ENCODE measurements around the gene SLC2A6. TPM values are rescaled to one million over a fixed set of nuclear protein-coding genes. Genes with fewer than 3 reads are reported as not detected.
A peak's percentile ranks its signal among the peaks of the same experiment; 100 is the strongest.

Gene SLC2A6
- total RNA-seq, 2 donors from 2014 or later = 2.4 to 2.8 TPM

DNA sequence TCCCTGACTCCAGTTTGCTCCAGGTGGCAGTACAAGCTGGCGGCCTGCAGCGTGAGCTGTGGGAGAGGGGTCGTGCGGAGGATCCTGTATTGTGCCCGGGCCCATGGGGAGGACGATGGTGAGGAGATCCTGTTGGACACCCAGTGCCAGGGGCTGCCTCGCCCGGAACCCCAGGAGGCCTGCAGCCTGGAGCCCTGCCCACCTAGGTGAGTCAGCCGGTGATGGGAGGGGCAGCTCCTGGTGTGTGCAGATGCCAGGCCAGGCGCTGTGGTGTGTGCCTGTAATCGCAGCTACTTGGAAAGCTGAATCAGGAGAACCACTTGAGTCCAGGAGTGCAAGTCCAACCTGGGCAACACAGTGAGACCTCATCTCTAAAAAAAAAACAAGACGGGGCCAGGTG, 29.1 kb downstream of the SLC2A6 start:
- Histone ChIP-seq H3K4me3 (no peak overlapping the region), H3K27ac (no peak overlapping the region), H3K4me1 (no peaks in the 10 kb centered on the region), H3K27me3 (no peaks in the 10 kb centered on the region), H3K9ac (ENCODE audit: low read depth in 2 of 2, low read length in 2 of 2) (no peak overlapping the region), H3K9me3 (no peaks in the 10 kb centered on the region), H3K36me3 (no peaks in the 10 kb centered on the region)
- intact Hi-C loops (cut with DNase I) = no loop called here
- TF ChIP-seq, protein P1, sequence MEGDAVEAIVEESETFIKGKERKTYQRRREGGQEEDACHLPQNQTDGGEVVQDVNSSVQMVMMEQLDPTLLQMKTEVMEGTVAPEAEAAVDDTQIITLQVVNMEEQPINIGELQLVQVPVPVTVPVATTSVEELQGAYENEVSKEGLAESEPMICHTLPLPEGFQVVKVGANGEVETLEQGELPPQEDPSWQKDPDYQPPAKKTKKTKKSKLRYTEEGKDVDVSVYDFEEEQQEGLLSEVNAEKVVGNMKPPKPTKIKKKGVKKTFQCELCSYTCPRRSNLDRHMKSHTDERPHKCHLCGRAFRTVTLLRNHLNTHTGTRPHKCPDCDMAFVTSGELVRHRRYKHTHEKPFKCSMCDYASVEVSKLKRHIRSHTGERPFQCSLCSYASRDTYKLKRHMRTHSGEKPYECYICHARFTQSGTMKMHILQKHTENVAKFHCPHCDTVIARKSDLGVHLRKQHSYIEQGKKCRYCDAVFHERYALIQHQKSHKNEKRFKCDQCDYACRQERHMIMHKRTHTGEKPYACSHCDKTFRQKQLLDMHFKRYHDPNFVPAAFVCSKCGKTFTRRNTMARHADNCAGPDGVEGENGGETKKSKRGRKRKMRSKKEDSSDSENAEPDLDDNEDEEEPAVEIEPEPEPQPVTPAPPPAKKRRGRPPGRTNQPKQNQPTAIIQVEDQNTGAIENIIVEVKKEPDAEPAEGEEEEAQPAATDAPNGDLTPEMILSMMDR (IDR thresholded peaks at IDR 0.05) = no peak
- DNase-seq = peak; percentile 66

DNA sequence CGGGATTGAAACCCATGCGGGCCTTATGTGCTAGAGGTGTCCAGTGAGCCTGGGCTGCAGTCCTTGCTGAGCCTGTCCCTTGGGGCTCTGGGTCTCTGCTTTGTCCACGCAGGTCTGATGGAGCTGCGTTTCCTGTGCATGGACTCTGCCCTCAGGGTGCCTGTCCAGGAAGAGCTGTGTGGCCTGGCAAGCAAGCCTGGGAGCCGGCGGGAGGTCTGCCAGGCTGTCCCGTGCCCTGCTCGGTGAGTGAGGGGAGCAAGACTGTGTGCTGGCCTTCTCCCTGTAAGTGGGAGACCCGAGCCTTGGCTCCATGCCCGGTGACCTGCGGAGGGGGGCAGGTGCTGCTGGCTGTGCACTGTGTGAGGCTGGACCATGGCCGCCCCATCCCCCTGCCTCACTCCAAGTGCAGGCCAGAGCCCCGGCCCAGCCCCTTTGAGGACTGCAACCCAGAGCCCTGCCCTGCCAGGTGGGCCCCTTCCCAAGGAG, 30.4 kb downstream of the SLC2A6 start:
- no peak overlapping the region for H3K4me3 ChIP-seq
- H3K9me3 ChIP-seq = no peaks in the 10 kb centered on the region
- DNase-seq = no peak
- H3K27me3 ChIP-seq = no peaks in the 10 kb centered on the region
- no peak overlapping the region for H3K27ac ChIP-seq
- TF ChIP-seq, protein P1 (IDR thresholded peaks at IDR 0.05) = no peak
- H3K36me3 ChIP-seq = no peaks in the 10 kb centered on the region
- no peak overlapping the region for H3K9ac ChIP-seq (ENCODE audit: low read depth in 2 of 2, low read length in 2 of 2)
- H3K4me1 ChIP-seq = no peaks in the 10 kb centered on the region
- intact Hi-C loops (cut with DNase I) = no loop called here

DNA sequence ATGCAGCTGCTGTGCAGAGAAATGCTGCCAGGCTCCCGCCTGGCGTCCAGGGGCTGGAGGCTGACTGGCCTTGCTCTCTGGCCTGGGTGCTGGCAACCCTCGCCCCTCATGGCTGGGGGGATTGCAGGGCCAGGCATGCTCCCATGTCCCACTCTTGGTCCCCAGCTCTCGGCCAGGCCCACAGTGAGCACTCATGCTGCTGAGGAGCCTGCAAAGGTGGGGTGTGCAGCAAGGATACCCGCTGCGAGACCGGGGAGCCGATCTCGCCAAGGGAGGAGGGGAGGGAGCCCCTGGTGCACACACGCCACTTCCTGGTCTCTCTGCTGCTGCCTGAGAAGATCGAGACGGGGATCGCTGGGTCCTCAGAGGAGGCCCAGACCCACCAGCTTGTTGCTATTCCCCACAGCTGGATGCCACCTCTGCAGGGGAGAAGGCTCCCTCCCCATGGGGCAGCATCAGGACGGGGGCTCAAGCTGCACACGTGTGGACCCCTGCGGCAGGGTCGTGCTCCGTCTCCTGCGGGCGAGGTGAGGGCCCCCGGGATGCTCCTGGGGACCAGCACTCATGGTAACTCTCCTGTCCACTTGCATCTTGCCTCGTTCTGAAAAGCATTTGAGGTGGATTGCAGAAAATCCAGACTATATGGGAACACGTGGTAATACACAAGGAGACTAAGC, 33.5 kb downstream of the SLC2A6 start:
- H3K27ac ChIP-seq = no peak overlapping the region
- intact Hi-C loops (cut with DNase I) = no loop called here
- H3K36me3 ChIP-seq = no peaks in the 10 kb centered on the region
- no peaks in the 10 kb centered on the region for H3K27me3 ChIP-seq
- no peak overlapping the region for H3K4me3 ChIP-seq
- H3K4me1 ChIP-seq = no peaks in the 10 kb centered on the region
- TF ChIP-seq, protein P1 (IDR thresholded peaks at IDR 0.05) = no peak
- no peak overlapping the region for H3K9ac ChIP-seq (ENCODE audit: low read depth in 2 of 2, low read length in 2 of 2)
- no peaks in the 10 kb centered on the region for H3K9me3 ChIP-seq
- no peak for DNase-seq

DNA sequence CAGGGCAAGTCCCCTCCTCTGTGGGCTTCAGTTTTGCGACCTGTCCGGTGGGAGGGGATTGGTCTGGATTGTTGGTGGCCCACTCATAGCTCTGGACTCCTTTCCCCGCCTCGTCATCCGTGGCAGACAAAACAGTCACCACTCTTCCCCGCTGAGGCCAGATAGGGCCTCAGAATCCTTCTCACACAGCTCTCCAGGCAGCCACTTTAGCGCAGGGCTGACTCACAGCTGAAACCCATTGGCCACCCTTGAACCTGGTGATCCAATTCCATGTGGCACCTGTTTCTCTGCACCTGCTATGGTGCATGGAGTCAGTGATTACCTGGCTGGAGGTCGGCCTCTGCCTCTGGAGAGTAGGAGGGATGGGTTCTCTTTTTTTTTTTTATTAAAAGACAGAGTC, 34.9 kb downstream of the SLC2A6 start:
- Histone ChIP-seq H3K9ac (ENCODE audit: low read depth in 2 of 2, low read length in 2 of 2) (no peak overlapping the region), H3K27ac (no peak overlapping the region), H3K4me3 (no peak overlapping the region), H3K27me3 (no peaks in the 10 kb centered on the region), H3K9me3 (no peaks in the 10 kb centered on the region), H3K4me1 (no peaks in the 10 kb centered on the region), H3K36me3 (no peaks in the 10 kb centered on the region)
- DNase-seq = no peak
- TF ChIP-seq, protein P1 (IDR thresholded peaks at IDR 0.05) = no peak
- intact Hi-C loops (cut with DNase I) = no loop called here

DNA sequence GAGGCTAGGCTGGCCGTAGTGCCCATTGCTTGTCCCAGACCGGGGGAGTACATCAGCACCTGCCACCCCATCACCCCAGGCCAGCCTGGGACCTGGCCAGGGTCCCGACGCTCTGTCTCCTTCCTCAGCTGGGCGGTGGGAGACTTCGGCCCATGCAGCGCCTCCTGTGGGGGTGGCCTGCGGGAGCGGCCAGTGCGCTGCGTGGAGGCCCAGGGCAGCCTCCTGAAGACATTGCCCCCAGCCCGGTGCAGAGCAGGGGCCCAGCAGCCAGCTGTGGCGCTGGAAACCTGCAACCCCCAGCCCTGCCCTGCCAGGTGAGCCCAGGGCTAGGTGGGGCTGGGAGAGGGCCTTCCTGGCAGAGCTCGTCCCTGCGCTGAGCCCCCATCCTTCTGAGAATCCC, 35.7 kb downstream of the SLC2A6 start:
- H3K36me3 ChIP-seq = no peaks in the 10 kb centered on the region
- H3K4me3 ChIP-seq = no peak overlapping the region
- TF ChIP-seq, protein P1 (IDR thresholded peaks at IDR 0.05) = no peak
- H3K9ac ChIP-seq (ENCODE audit: low read depth in 2 of 2, low read length in 2 of 2) = no peak overlapping the region
- no peak for DNase-seq
- no peaks in the 10 kb centered on the region for H3K4me1 ChIP-seq
- no peaks in the 10 kb centered on the region for H3K9me3 ChIP-seq
- intact Hi-C loops (cut with DNase I) = no loop called here
- no peaks in the 10 kb centered on the region for H3K27me3 ChIP-seq
- no peak overlapping the region for H3K27ac ChIP-seq

All from colonic mucosa (tissue), 4 donors.